PC-9 (cell line): ENCODE results near the gene DOK5.

Source experiments
- CTCF ChIP-seq: fragments of 200-600 bp; sonication (generic); conservative IDR thresholded peaks from 2 replicates; pipeline ENCODE4 v1.6.1; 2017; ENCODE audit warnings: mixed run types, antibody characterized with exemption, mild to moderate bottlenecking, moderate library complexity
- EZH2 ChIP-seq: fragments of 200-600 bp; sonication (generic); IDR thresholded peaks from 2 replicates; pipeline ENCODE4 v1.8.0; 2017; ENCODE audit warnings: antibody characterized with exemption, low read depth

- TF ChIP-seq CTCF = no peak
- TF ChIP-seq EZH2 = no peak
These were observed 95.2 kb downstream of the DOK5 start for GRCh38 chr20:54570561-54570960.
